IPS-20b (cell line): ENCODE data around the gene NAALADL2.
"Not testable (repeated sequence)": the region's sequence is repeated elsewhere in the genome, so short reads cannot be mapped to it uniquely, and the experiment has no call there.

ENCODE experiments used
- H3K27ac ChIP-seq: one replicate; pipeline ENCODE4 v1.5.1; 2013; ENCODE audit warnings: low read length
- H3K27me3 ChIP-seq: 2 replicates; pipeline ENCODE4 v1.6.1; 2013; ENCODE audit warnings: mild to moderate bottlenecking, low read length, inconsistent platforms; ENCODE audit not compliant: insufficient read depth
- H3K36me3 ChIP-seq: 2 replicates; pipeline ENCODE4 v1.6.1; 2013; ENCODE audit warnings: low read depth, mild to moderate bottlenecking, inconsistent platforms, low read length, moderate library complexity; ENCODE audit not compliant: insufficient read depth
- H3K4me1 ChIP-seq: 2 replicates; pipeline ENCODE4 v1.6.1; 2013; ENCODE audit warnings: mild to moderate bottlenecking, control low read depth, inconsistent platforms, low read length, moderate library complexity; ENCODE audit not compliant: insufficient read depth
- H3K4me3 ChIP-seq: 2 replicates; pipeline ENCODE4 v1.5.1; 2013; ENCODE audit warnings: mild to moderate bottlenecking, low read length, inconsistent platforms
- H3K9ac ChIP-seq: 2 replicates; pipeline ENCODE4 v1.6.1; 2013; ENCODE audit warnings: low read depth, mild to moderate bottlenecking, inconsistent platforms, low read length, moderate library complexity
- H3K9me3 ChIP-seq: 2 replicates; pipeline ENCODE4 v1.6.1; 2013; ENCODE audit warnings: mild to moderate bottlenecking, low read depth, low read length, inconsistent platforms; ENCODE audit not compliant: insufficient read depth

Gene NAALADL2

GRCh38 chr3:175826759-175827158, 967.6 kb downstream of the NAALADL2 start:
- Histone ChIP-seq H3K9ac (no peak overlapping the region), H3K36me3 (no peaks in the 10 kb centered on the region), H3K4me1 (peaks cover 12% of the 10 kb centered on the region), H3K9me3 (no peaks in the 10 kb centered on the region), H3K27ac (no peak overlapping the region), H3K27me3 (no peaks in the 10 kb centered on the region), H3K4me3 (no peak overlapping the region)

- not testable (repeated sequence) for H3K27me3 ChIP-seq, H3K4me3 ChIP-seq, H3K4me1 ChIP-seq, H3K36me3 ChIP-seq, H3K27ac ChIP-seq, H3K9me3 ChIP-seq, H3K9ac ChIP-seq
These were observed 970.7 kb downstream of the NAALADL2 start for GRCh38 chr3:175829809-175830208.

- not testable (repeated sequence) for H3K9ac ChIP-seq, H3K27ac ChIP-seq, H3K27me3 ChIP-seq, H3K36me3 ChIP-seq, H3K9me3 ChIP-seq, H3K4me3 ChIP-seq
- peaks cover 12% of the 10 kb centered on the region for H3K4me1 ChIP-seq
These were observed 976.6 kb downstream of the NAALADL2 start for GRCh38 chr3:175835763-175836162.

GRCh38 chr3:175836617-175837016, 977.5 kb downstream of the NAALADL2 start:
- Histone ChIP-seq H3K27me3 (no peaks in the 10 kb centered on the region), H3K9me3 (no peaks in the 10 kb centered on the region), H3K27ac (no peak overlapping the region), H3K9ac (no peak overlapping the region), H3K4me3 (no peak overlapping the region), H3K4me1 (peaks cover 12% of the 10 kb centered on the region), H3K36me3 (no peaks in the 10 kb centered on the region)

GRCh38 chr3:175837962-175838361, 978.8 kb downstream of the NAALADL2 start:
- no peak overlapping the region for H3K27ac ChIP-seq
- no peaks in the 10 kb centered on the region for H3K27me3 ChIP-seq
- H3K36me3 ChIP-seq: no peaks in the 10 kb centered on the region
- H3K9me3 ChIP-seq: no peaks in the 10 kb centered on the region
- peaks cover 12% of the 10 kb centered on the region for H3K4me1 ChIP-seq
- H3K4me3 ChIP-seq: no peak overlapping the region
- H3K9ac ChIP-seq: no peak overlapping the region

- peaks cover 12% of the 10 kb centered on the region for H3K4me1 ChIP-seq
- H3K9me3 ChIP-seq: no peaks in the 10 kb centered on the region
- no peak overlapping the region for H3K4me3 ChIP-seq
- H3K27me3 ChIP-seq: no peaks in the 10 kb centered on the region
- H3K9ac ChIP-seq: no peak overlapping the region
- H3K36me3 ChIP-seq: no peaks in the 10 kb centered on the region
- H3K27ac ChIP-seq: no peak overlapping the region
These were observed 980.4 kb downstream of the NAALADL2 start for GRCh38 chr3:175839366-175840005.

GRCh38 chr3:175851541-175851940, 992.4 kb downstream of the NAALADL2 start:
- Histone ChIP-seq H3K27me3 (no peaks in the 10 kb centered on the region), H3K9me3 (no peaks in the 10 kb centered on the region), H3K36me3 (no peaks in the 10 kb centered on the region), H3K4me3 (no peak overlapping the region), H3K27ac (no peak overlapping the region), H3K4me1 (no peaks in the 10 kb centered on the region), H3K9ac (no peak overlapping the region)

- H3K36me3 ChIP-seq: no peaks in the 10 kb centered on the region
- no peak overlapping the region for H3K27ac ChIP-seq
- H3K4me1 ChIP-seq: no peaks in the 10 kb centered on the region
- H3K27me3 ChIP-seq: no peaks in the 10 kb centered on the region
- no peak overlapping the region for H3K4me3 ChIP-seq
- H3K9ac ChIP-seq: no peak overlapping the region
- no peaks in the 10 kb centered on the region for H3K9me3 ChIP-seq
These were observed 993.4 kb downstream of the NAALADL2 start for GRCh38 chr3:175852560-175852959.

GRCh38 chr3:175857666-175858270, 998.6 kb downstream of the NAALADL2 start:
- H3K4me3 ChIP-seq: no peak overlapping the region

More at GRCh38 chr3:175857666-175858270, 998.6 kb downstream of the NAALADL2 start:
- no peaks in the 10 kb centered on the region for H3K36me3 ChIP-seq
- H3K9me3 ChIP-seq: no peaks in the 10 kb centered on the region
- H3K27me3 ChIP-seq: no peaks in the 10 kb centered on the region
- H3K9ac ChIP-seq: no peak overlapping the region
- no peak overlapping the region for H3K27ac ChIP-seq
- H3K4me1 ChIP-seq: no peaks in the 10 kb centered on the region
